SH-SY5Y (cell line): ENCODE data around the gene ARHGEF9.

Experiments used
- GATA2 ChIP-seq: IDR thresholded peaks from 2 replicates; pipeline ENCODE4 v1.6.1; 2011; ENCODE audit warnings: mild to moderate bottlenecking, low read depth, low read length
- GATA3 ChIP-seq: IDR thresholded peaks from 2 replicates; pipeline ENCODE4 v1.6.1; 2011; ENCODE audit warnings: low read depth, mild to moderate bottlenecking, low read length, moderate library complexity

DNA sequence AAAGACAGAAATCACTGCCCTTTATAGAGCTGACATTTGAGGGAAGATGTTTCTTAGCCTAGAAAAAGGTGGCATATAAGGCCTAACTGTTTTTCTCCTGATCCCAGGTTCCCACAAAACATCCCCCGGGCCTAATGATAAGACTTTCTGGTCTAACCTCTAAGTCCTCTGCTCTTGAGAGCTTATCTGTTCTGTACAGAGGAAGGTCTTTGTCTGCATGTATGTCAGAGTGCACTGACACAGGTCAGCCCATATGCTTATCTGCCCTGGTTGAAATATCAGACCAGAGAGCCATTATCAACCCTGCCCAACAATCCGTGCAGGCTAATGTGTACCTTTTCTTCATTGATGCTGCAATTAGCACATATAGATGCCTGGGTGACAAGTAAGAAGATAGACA lies 76.2 kb downstream of the ARHGEF9 start:
- no peak for TF ChIP-seq GATA2
- no peak for TF ChIP-seq GATA3
